Measurements from ENCODE around the gene RUFY4. TPM values are rescaled to one million over a fixed set of nuclear protein-coding genes. Genes with fewer than 3 reads are reported as not detected.

The RUFY4 gene
- total and polyA plus RNA-seq, 2 experiments from 2014 or later, result 0.27 TPM; not detected in 1

DNA sequence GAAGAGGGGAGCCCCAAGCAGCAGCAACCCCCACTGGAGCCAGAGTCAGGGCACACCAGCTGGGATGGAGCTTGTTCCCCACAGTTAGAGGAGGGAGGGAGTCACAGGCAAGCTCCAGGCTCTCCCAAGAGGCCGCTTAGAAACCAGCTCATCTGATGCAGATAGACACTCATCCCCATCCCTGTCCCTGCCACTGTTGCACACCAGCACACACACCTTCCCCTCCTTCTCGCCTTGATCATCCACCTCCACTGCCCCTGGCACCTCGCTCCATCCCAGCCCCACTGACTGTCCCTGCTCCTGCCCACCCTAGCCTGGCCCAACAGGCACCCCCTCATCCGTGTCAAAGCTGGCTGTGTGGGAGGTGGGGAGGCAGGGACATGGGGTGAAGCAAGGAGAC is 1.5 kb upstream of the RUFY4 start (continued):
- no peak for TF ChIP-seq EZH2phosphoT487 (IDR thresholded peaks at IDR 0.05; ENCODE audit: unreplicated experiment)
- no peak for TF ChIP-seq NANOG (IDR thresholded peaks at IDR 0.05; ENCODE audit: borderline replicate concordance)
- TF ChIP-seq POLR2AphosphoS5 (IDR thresholded peaks at IDR 0.05; ENCODE audit: low read depth), result no peak
- no peak for TF ChIP-seq ZNF114 (CRISPR knock-in tag; IDR thresholded peaks at IDR 0.05)
- TF ChIP-seq STAT1 (IDR thresholded peaks at IDR 0.05; ENCODE audit: unreplicated experiment), result no peak
- TF ChIP-seq JUNB (IDR thresholded peaks at IDR 0.05; ENCODE audit: unreplicated experiment), result no peak
- TF ChIP-seq EZH2 (IDR thresholded peaks at IDR 0.05; ENCODE audit: low read depth, unreplicated experiment), result no peak
- no peak for TF ChIP-seq CREB1 (CRISPR knock-in tag; IDR thresholded peaks at IDR 0.05; ENCODE audit: low read depth)

DNA sequence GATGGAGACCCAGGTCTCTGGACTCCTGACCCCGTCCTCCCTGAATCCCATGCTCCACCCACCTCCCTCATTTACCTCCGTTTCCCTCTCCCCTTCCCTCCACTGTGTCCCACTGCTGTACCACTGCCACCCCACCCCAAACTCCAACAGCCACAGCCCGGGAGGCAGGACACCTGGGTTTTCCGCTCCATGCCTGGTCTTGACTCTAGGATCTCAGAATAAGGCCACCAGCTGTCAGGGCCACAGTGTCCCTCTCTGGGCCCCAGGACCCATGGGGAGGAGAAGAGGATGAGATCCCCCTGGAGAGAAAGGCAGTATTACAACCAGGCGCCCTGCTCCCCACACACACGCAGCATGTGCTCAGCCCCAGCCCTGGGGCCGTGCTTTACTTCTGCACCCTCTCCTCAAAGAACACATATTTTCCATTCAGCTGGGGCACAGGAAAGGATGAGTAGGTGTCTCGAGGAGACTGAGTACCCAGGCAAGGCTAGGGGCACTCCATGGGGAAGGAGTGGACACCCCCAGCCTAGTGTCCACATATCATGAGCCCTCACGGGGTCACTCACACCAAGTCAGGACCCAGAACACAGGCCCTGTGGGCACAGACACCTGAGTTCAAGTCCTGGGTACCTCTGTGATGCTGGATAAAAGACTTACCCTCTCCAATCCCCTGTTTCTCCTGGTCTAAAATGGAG is 700 bp downstream of the RUFY4 start:
- no peak overlapping the region for H3K27ac ChIP-seq (ENCODE audit: low read depth)
- no peaks in the 10 kb centered on the region for H3F3A ChIP-seq (replicated peaks; ENCODE audit: low read depth)
- H3K27me3 ChIP-seq (ENCODE audit: insufficient read depth), result no peaks in the 10 kb centered on the region
- H3K79me2 ChIP-seq (replicated peaks; ENCODE audit: insufficient read depth), result no peaks in the 10 kb centered on the region
- Mint-ChIP-seq H3K4me1 (peaks cover 17% of the 10 kb centered on the region), H3K4me3 (no peak overlapping the region), H3K27me3 (ENCODE audit: insufficient read depth, low read depth, poor library complexity) (peaks cover 14% of the 10 kb centered on the region), H3K27ac (no peak overlapping the region), H3K9me3 (no peaks in the 10 kb centered on the region; the same call in 2 of the 3 replicates), H3K36me3 (ENCODE audit: low read depth) (no peaks in the 10 kb centered on the region; the same call in 2 of the 3 replicates)
- no peak overlapping the region for H3K4me2 ChIP-seq
- TF ChIP-seq, protein P1, sequence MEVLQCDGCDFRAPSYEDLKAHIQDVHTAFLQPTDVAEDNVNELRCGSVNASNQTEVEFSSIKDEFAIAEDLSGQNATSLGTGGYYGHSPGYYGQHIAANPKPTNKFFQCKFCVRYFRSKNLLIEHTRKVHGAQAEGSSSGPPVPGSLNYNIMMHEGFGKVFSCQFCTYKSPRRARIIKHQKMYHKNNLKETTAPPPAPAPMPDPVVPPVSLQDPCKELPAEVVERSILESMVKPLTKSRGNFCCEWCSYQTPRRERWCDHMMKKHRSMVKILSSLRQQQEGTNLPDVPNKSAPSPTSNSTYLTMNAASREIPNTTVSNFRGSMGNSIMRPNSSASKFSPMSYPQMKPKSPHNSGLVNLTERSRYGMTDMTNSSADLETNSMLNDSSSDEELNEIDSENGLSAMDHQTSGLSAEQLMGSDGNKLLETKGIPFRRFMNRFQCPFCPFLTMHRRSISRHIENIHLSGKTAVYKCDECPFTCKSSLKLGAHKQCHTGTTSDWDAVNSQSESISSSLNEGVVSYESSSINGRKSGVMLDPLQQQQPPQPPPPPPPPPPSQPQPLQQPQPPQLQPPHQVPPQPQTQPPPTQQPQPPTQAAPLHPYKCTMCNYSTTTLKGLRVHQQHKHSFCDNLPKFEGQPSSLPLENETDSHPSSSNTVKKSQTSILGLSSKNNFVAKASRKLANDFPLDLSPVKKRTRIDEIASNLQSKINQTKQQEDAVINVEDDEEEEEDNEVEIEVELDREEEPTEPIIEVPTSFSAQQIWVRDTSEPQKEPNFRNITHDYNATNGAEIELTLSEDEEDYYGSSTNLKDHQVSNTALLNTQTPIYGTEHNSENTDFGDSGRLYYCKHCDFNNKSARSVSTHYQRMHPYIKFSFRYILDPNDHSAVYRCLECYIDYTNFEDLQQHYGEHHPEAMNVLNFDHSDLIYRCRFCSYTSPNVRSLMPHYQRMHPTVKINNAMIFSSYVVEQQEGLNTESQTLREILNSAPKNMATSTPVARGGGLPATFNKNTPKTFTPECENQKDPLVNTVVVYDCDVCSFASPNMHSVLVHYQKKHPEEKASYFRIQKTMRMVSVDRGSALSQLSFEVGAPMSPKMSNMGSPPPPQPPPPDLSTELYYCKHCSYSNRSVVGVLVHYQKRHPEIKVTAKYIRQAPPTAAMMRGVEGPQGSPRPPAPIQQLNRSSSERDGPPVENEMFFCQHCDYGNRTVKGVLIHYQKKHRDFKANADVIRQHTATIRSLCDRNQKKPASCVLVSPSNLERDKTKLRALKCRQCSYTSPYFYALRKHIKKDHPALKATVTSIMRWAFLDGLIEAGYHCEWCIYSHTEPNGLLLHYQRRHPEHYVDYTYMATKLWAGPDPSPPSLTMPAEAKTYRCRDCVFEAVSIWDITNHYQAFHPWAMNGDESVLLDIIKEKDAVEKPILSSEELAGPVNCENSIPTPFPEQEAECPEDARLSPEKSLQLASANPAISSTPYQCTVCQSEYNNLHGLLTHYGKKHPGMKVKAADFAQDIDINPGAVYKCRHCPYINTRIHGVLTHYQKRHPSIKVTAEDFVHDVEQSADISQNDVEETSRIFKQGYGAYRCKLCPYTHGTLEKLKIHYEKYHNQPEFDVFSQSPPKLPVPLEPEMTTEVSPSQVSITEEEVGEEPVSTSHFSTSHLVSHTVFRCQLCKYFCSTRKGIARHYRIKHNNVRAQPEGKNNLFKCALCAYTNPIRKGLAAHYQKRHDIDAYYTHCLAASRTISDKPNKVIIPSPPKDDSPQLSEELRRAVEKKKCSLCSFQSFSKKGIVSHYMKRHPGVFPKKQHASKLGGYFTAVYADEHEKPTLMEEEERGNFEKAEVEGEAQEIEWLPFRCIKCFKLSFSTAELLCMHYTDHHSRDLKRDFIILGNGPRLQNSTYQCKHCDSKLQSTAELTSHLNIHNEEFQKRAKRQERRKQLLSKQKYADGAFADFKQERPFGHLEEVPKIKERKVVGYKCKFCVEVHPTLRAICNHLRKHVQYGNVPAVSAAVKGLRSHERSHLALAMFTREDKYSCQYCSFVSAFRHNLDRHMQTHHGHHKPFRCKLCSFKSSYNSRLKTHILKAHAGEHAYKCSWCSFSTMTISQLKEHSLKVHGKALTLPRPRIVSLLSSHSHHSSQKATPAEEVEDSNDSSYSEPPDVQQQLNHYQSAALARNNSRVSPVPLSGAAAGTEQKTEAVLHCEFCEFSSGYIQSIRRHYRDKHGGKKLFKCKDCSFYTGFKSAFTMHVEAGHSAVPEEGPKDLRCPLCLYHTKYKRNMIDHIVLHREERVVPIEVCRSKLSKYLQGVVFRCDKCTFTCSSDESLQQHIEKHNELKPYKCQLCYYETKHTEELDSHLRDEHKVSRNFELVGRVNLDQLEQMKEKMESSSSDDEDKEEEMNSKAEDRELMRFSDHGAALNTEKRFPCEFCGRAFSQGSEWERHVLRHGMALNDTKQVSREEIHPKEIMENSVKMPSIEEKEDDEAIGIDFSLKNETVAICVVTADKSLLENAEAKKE (CRISPR knock-in tag; IDR thresholded peaks at IDR 0.05), result no peak
- TF ChIP-seq, protein P2, sequence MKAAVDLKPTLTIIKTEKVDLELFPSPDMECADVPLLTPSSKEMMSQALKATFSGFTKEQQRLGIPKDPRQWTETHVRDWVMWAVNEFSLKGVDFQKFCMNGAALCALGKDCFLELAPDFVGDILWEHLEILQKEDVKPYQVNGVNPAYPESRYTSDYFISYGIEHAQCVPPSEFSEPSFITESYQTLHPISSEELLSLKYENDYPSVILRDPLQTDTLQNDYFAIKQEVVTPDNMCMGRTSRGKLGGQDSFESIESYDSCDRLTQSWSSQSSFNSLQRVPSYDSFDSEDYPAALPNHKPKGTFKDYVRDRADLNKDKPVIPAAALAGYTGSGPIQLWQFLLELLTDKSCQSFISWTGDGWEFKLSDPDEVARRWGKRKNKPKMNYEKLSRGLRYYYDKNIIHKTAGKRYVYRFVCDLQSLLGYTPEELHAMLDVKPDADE (IDR thresholded peaks at IDR 0.05), result no peak
- TF ChIP-seq POLR2AphosphoS5 (IDR thresholded peaks at IDR 0.05; ENCODE audit: low read depth) (no peak), NANOG (IDR thresholded peaks at IDR 0.05; ENCODE audit: borderline replicate concordance) (no peak)
- DNase-seq (ENCODE audit: low spot score) (no peak), ATAC-seq (no peak)
- H2AFZ ChIP-seq, result no peak overlapping the region
- no peaks in the 10 kb centered on the region for H3K36me3 ChIP-seq (ENCODE audit: insufficient read depth)
- no peak overlapping the region for H3K4me3 ChIP-seq
- H3K4me1 ChIP-seq (ENCODE audit: insufficient read depth), result no peaks in the 10 kb centered on the region; the same call in 1 of the 2 replicates
- no peaks in the 10 kb centered on the region for H4K20me1 ChIP-seq (replicated peaks; ENCODE audit: insufficient read depth)
- H3K9me2 ChIP-seq (ENCODE audit: insufficient read depth), result no peaks in the 10 kb centered on the region

Data from GM23338 (cell line).